Osteocyte (in vitro differentiated cells): ENCODE data around the gene ZSWIM2. TPM values are rescaled to one million over a fixed set of nuclear protein-coding genes. Genes with fewer than 3 reads are reported as not detected.

Source experiments
- DNase-seq: peaks from one replicate; pipeline ENCODE4 v3.0.0; 2021; ENCODE audit warnings: mixed read lengths; ENCODE audit not compliant: unreplicated experiment; ENCODE audit errors: extremely low spot score
- H3K27ac Mint-ChIP-seq: one replicate; pipeline ENCODE4 v1.8.0; 2021; ENCODE audit warnings: mild to moderate bottlenecking, mixed read lengths; ENCODE audit not compliant: unreplicated experiment
- H3K27me3 Mint-ChIP-seq: one replicate; pipeline ENCODE4 v1.8.0; 2021; ENCODE audit warnings: mixed read lengths; ENCODE audit not compliant: unreplicated experiment
- H3K36me3 Mint-ChIP-seq: one replicate; pipeline ENCODE4 v1.8.0; 2021; ENCODE audit warnings: mixed read lengths; ENCODE audit not compliant: unreplicated experiment
- H3K4me1 Mint-ChIP-seq: one replicate; pipeline ENCODE4 v1.8.0; 2021; ENCODE audit warnings: mixed read lengths; ENCODE audit not compliant: unreplicated experiment
- H3K4me3 Mint-ChIP-seq: one replicate; pipeline ENCODE4 v1.8.0; 2021; ENCODE audit warnings: mild to moderate bottlenecking, moderate library complexity, mixed read lengths; ENCODE audit not compliant: unreplicated experiment
- H3K9me3 Mint-ChIP-seq: one replicate; pipeline ENCODE4 v1.8.0; 2021; ENCODE audit warnings: mixed read lengths; ENCODE audit not compliant: unreplicated experiment
- total RNA-seq: library from RNA; stranded (reverse); gene quantifications from 2 replicates; pipeline ENCODE4 v1.2.1, GENCODE V29; 2021
- TF ChIP-seq, protein P1 (sequence below): fragments of 200-600 bp; sonication (generic); IDR thresholded peaks from 2 replicates; pipeline ENCODE4 v1.5.0; 2021; ENCODE audit warnings: antibody characterized with exemption, mild to moderate bottlenecking, moderate library complexity

ZSWIM2 gene
- total RNA-seq, 1 donor from 2014 or later = not detected

GRCh38 chr2:186842373-186842772 lies 6.6 kb downstream of the ZSWIM2 start:
- Mint-ChIP-seq H3K36me3 (no peaks in the 10 kb centered on the region), H3K9me3 (no peaks in the 10 kb centered on the region), H3K27me3 (no peaks in the 10 kb centered on the region), H3K4me1 (peaks cover 24% of the 10 kb centered on the region), H3K4me3 (no peak overlapping the region), H3K27ac (no peak overlapping the region)
- no peak for DNase-seq
- TF ChIP-seq, protein P1, sequence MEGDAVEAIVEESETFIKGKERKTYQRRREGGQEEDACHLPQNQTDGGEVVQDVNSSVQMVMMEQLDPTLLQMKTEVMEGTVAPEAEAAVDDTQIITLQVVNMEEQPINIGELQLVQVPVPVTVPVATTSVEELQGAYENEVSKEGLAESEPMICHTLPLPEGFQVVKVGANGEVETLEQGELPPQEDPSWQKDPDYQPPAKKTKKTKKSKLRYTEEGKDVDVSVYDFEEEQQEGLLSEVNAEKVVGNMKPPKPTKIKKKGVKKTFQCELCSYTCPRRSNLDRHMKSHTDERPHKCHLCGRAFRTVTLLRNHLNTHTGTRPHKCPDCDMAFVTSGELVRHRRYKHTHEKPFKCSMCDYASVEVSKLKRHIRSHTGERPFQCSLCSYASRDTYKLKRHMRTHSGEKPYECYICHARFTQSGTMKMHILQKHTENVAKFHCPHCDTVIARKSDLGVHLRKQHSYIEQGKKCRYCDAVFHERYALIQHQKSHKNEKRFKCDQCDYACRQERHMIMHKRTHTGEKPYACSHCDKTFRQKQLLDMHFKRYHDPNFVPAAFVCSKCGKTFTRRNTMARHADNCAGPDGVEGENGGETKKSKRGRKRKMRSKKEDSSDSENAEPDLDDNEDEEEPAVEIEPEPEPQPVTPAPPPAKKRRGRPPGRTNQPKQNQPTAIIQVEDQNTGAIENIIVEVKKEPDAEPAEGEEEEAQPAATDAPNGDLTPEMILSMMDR = no peak

DNA sequence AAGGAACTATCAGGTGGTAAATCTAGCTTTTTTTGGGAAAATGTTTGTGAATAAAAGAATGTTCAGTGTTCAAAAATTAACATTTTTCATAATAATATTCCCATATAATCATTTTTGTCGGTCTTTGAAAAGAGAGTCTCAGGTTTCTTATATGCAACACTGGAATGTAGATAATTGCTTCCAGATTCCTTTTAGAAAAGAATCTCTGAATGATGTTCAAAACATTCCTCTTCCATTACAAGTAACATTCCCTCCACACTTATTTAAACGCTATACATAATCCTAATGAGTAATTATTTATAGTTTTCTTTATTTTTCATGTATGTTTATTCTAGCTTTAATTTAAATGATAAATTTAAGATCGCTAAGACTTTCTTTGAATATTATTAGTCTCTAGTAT lies 7.0 kb downstream of the ZSWIM2 start:
- H3K36me3 Mint-ChIP-seq = no peaks in the 10 kb centered on the region
- peaks cover 24% of the 10 kb centered on the region for H3K4me1 Mint-ChIP-seq
- H3K9me3 Mint-ChIP-seq = no peaks in the 10 kb centered on the region
- TF ChIP-seq, protein P1 = no peak
- no peaks in the 10 kb centered on the region for H3K27me3 Mint-ChIP-seq
- no peak overlapping the region for H3K27ac Mint-ChIP-seq
- DNase-seq = no peak
- no peak overlapping the region for H3K4me3 Mint-ChIP-seq

GRCh38 chr2:186835628-186836027 lies 13.3 kb downstream of the ZSWIM2 start:
- DNase-seq = no peak
- Mint-ChIP-seq H3K36me3 (no peaks in the 10 kb centered on the region), H3K4me1 (peaks cover 24% of the 10 kb centered on the region), H3K4me3 (no peak overlapping the region), H3K27ac (peak overlapping the region; percentile 64), H3K27me3 (no peaks in the 10 kb centered on the region), H3K9me3 (peaks cover 12% of the 10 kb centered on the region)
- TF ChIP-seq, protein P1 = no peak

DNA sequence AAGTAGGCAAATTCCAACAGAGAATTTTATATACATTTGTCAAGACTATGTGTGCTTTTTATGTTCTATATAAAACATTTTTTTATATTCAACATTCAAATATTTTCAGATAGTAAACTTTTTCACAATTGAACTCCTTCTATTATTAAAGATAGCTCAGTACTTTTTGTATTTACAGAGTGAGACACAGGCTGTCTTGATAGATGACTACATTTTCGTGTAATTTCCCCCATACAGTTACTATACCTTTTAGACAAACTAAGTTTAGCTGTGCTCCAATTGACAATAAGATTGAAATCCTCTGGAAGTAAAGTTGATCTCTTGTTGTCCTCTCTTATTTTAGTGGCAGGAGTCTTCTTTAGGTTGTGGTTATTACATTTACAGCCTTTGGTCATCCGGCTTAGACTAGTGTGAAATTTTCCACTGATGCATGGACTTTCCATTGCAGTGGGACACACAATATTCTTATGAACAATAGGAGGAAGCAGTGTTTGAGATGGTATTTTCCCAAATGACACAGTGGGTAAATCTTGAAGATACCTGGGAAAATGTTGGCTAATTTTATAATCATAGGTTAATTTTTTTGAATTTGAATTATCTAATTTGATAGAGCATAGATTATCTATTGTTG lies 21.0 kb downstream of the ZSWIM2 start:
- no peak for DNase-seq
- H3K4me1 Mint-ChIP-seq = peaks cover 17% of the 10 kb centered on the region
- no peaks in the 10 kb centered on the region for H3K9me3 Mint-ChIP-seq
- H3K27me3 Mint-ChIP-seq = no peaks in the 10 kb centered on the region
- no peak overlapping the region for H3K4me3 Mint-ChIP-seq
- no peaks in the 10 kb centered on the region for H3K36me3 Mint-ChIP-seq
- TF ChIP-seq, protein P1 = no peak
- H3K27ac Mint-ChIP-seq = no peak overlapping the region

DNA sequence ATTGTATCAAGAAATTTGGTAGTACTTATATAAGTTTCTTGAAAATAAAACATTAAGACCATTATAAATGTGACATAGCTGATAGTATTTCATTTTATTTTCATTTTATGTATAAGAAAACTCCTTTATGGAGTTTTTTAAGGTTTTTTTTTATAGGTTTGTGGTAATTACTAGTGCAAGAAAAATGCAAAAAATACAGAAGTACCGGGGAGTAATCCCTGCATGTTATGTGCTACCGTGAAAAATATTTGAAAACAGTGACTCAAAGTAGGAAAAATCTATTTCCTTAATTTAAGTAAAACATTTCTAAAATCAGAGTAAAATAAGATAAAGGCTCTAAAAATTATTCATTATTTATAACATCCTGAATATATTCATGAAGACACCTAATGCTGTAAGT lies 21.6 kb downstream of the ZSWIM2 start:
- H3K9me3 Mint-ChIP-seq = no peaks in the 10 kb centered on the region
- H3K4me1 Mint-ChIP-seq = peaks cover 17% of the 10 kb centered on the region
- no peaks in the 10 kb centered on the region for H3K27me3 Mint-ChIP-seq
- no peak overlapping the region for H3K4me3 Mint-ChIP-seq
- no peak overlapping the region for H3K27ac Mint-ChIP-seq
- H3K36me3 Mint-ChIP-seq = no peaks in the 10 kb centered on the region
- TF ChIP-seq, protein P1 = no peak
- DNase-seq = no peak
